Activated B cell treated with CpG ODN at 0.5 μM for 24 hours (primary cell): Measurements from ENCODE around the gene PINLYP. TPM values are rescaled to one million over a fixed set of nuclear protein-coding genes. Genes with fewer than 3 reads are reported as not detected.

Experiments used
- total RNA-seq: library from RNA; stranded (reverse); gene quantifications from 2 replicates; pipeline ENCODE4 v1.2.3, GENCODE V29; 2022

PINLYP gene
- total RNA-seq, 1 donor from 2014 or later = 2.1 TPM

Other genes with a start within 250 kb of the PINLYP start
- not detected in 2 replicates for gene CD177, start 222.1 kb upstream of the PINLYP start, total RNA-seq
- not detected in 2 replicates for gene TEX101, start 160.9 kb upstream of the PINLYP start, total RNA-seq
- 0.24 TPM in 1 of 2 replicates, not detected in the other for gene LYPD3, start 110.2 kb upstream of the PINLYP start, total RNA-seq
- gene PHLDB3, start 71.1 kb upstream of the PINLYP start, total RNA-seq = 32.2 and 34.5 TPM in 2 replicates
- gene ETHE1, start 48.6 kb upstream of the PINLYP start, total RNA-seq = 16.3 and 16.7 TPM in 2 replicates
- gene ZNF575, start 42.6 kb upstream of the PINLYP start, total RNA-seq = 1.9 and 3.4 TPM in 2 replicates
- gene XRCC1, start 274 bp upstream of the PINLYP start, total RNA-seq = 31.9 and 34.5 TPM in 2 replicates
- 13.1 and 14.1 TPM in 2 replicates for gene IRGQ, start 20.3 kb downstream of the PINLYP start, total RNA-seq
- gene ZNF576, start 20.8 kb downstream of the PINLYP start, total RNA-seq = 14.5 and 17.3 TPM in 2 replicates
- 0.29 and 0.42 TPM in 2 replicates for gene SRRM5, start 36.3 kb downstream of the PINLYP start, total RNA-seq
- gene ZNF428, start 43.8 kb downstream of the PINLYP start, total RNA-seq = 26.2 and 29.1 TPM in 2 replicates
- gene CADM4, start 64.0 kb downstream of the PINLYP start, total RNA-seq = 0.95 TPM in 1 of 2 replicates, not detected in the other
- 0.66 and 0.71 TPM in 2 replicates for gene PLAUR, start 94.4 kb downstream of the PINLYP start, total RNA-seq
- not detected in 2 replicates for gene IRGC, start 140.3 kb downstream of the PINLYP start, total RNA-seq
- 91.2 and 105 TPM in 2 replicates for gene SMG9, start 179.2 kb downstream of the PINLYP start, total RNA-seq
- 137 and 154 TPM in 2 replicates for gene KCNN4, start 205.2 kb downstream of the PINLYP start, total RNA-seq
- gene LYPD5, start 226.6 kb downstream of the PINLYP start, total RNA-seq = 0.44 TPM in 1 of 2 replicates, not detected in the other